ENCODE data around the gene R3HDM2. TPM values are rescaled to one million over a fixed set of nuclear protein-coding genes. Genes with fewer than 3 reads are reported as not detected.

R3HDM2 gene
- total RNA-seq, 1 donor from 2014 or later, result 57.3 TPM

DNA sequence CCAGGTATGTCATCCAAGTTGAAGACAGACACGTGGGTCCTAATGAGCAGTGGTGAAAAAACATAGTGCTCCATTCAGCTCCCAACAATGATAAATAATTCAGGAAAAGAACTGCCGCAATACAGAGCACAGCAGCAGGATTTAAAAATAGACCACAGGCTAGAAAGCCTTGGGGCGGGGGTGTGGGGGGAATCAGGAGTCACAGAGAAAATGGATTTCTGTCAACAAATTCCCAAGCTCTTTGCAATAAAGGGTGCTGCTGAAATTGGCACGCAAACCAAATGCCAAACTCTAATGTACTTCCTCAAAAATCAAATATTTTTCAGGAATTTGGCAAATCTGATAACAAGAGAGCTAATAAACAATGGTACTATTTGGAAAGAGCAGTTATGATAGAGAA, 58.6 kb downstream of the R3HDM2 start:
- Mint-ChIP-seq H3K9me3 (peaks cover 3% of the 10 kb centered on the region), H3K36me3 (ENCODE audit: low read depth) (peaks cover 17% of the 10 kb centered on the region), H3K4me3 (no peak overlapping the region), H3K4me1 (peaks cover 8% of the 10 kb centered on the region), H3K27ac (ENCODE audit: unreplicated experiment) (no peak overlapping the region), H3K27me3 (ENCODE audit: low read depth) (no peaks in the 10 kb centered on the region)
- no peak for DNase-seq (ENCODE audit: low read depth, low spot score)
- TF ChIP-seq, protein P1, sequence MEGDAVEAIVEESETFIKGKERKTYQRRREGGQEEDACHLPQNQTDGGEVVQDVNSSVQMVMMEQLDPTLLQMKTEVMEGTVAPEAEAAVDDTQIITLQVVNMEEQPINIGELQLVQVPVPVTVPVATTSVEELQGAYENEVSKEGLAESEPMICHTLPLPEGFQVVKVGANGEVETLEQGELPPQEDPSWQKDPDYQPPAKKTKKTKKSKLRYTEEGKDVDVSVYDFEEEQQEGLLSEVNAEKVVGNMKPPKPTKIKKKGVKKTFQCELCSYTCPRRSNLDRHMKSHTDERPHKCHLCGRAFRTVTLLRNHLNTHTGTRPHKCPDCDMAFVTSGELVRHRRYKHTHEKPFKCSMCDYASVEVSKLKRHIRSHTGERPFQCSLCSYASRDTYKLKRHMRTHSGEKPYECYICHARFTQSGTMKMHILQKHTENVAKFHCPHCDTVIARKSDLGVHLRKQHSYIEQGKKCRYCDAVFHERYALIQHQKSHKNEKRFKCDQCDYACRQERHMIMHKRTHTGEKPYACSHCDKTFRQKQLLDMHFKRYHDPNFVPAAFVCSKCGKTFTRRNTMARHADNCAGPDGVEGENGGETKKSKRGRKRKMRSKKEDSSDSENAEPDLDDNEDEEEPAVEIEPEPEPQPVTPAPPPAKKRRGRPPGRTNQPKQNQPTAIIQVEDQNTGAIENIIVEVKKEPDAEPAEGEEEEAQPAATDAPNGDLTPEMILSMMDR (conservative IDR thresholded peaks at IDR 0.05), result no peak

DNA sequence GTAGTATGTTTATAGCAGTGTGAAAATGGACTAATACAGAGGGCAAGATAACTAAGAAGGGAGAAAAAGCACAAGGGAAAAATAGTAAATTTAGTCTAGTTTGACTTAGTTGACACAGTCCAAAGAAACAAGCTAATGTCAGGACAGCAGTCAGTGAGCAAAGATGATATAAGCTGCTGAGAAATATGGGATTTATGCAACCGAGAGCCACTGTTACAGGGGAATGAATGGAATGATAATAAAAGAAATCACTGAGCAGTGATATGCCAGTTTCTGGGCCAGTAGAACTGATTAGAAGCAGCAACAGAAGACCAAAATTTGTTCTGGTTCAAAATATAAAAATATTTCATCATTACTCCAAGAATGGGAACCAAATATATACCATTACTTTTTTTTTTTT, 60.1 kb downstream of the R3HDM2 start:
- Mint-ChIP-seq H3K27me3 (ENCODE audit: low read depth) (no peaks in the 10 kb centered on the region), H3K4me3 (no peak overlapping the region), H3K9me3 (peaks cover 9% of the 10 kb centered on the region), H3K27ac (ENCODE audit: unreplicated experiment) (no peak overlapping the region), H3K36me3 (ENCODE audit: low read depth) (peaks cover 22% of the 10 kb centered on the region), H3K4me1 (peaks cover 8% of the 10 kb centered on the region)
- TF ChIP-seq, protein P1 (conservative IDR thresholded peaks at IDR 0.05), result no peak
- DNase-seq (ENCODE audit: low read depth, low spot score), result no peak

GRCh38 chr12:57370072-57370471, 60.8 kb downstream of the R3HDM2 start:
- Mint-ChIP-seq H3K36me3 (ENCODE audit: low read depth) (peaks cover 22% of the 10 kb centered on the region), H3K4me3 (no peak overlapping the region), H3K27ac (ENCODE audit: unreplicated experiment) (no peak overlapping the region), H3K27me3 (ENCODE audit: low read depth) (no peaks in the 10 kb centered on the region), H3K4me1 (peaks cover 8% of the 10 kb centered on the region), H3K9me3 (peaks cover 9% of the 10 kb centered on the region)
- DNase-seq (ENCODE audit: low read depth, low spot score), result no peak
- TF ChIP-seq, protein P1 (conservative IDR thresholded peaks at IDR 0.05), result no peak

GRCh38 chr12:57369202-57369601, 61.6 kb downstream of the R3HDM2 start:
- DNase-seq (ENCODE audit: low read depth, low spot score), result no peak

DNA sequence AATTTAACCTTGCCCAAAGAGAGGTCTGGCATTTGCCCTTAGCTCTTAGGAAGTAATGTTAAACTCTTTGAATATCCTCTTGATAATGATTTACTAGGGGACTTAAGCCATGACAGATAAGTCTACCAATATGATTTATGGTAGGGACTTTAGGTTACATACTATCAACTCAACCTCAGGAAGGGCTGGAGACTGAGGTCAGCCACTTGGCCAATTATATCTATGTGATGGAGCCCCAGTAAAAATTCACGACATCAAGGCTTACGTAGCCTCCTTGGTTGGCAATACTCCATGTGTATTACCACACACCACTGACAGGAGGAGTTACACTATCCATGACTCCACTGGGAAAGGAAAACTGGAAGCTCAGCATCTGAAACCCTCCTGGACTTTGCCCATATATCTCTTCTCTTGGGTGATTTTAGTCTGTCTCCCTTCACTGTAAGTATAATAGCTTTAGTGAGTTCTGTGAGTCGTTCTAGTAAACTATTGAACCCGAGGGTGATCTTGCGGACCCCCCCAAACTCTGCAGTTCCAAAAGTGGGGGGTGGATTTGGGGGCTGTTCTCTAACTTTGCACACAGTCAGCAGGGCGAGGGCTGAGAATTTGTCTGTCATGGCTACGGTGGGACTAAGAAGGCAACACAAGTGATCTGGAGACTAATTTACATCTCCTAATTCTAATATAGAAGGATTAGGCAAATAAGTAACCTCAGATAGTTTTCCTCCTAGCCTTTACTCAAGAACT, 62.3 kb downstream of the R3HDM2 start:
- no peaks in the 10 kb centered on the region for H3K27me3 Mint-ChIP-seq (ENCODE audit: low read depth)
- peaks cover 22% of the 10 kb centered on the region for H3K36me3 Mint-ChIP-seq (ENCODE audit: low read depth)
- H3K4me3 Mint-ChIP-seq, result no peak overlapping the region
- H3K4me1 Mint-ChIP-seq, result peaks cover 8% of the 10 kb centered on the region
- H3K27ac Mint-ChIP-seq (ENCODE audit: unreplicated experiment), result no peak overlapping the region
- H3K9me3 Mint-ChIP-seq, result peaks cover 9% of the 10 kb centered on the region
- no peak for DNase-seq (ENCODE audit: low read depth, low spot score)
- TF ChIP-seq, protein P1 (conservative IDR thresholded peaks at IDR 0.05), result no peak

More at GRCh38 chr12:57369202-57369601, 61.6 kb downstream of the R3HDM2 start:
- Mint-ChIP-seq H3K4me3 (no peak overlapping the region), H3K27ac (ENCODE audit: unreplicated experiment) (no peak overlapping the region), H3K9me3 (peaks cover 9% of the 10 kb centered on the region), H3K4me1 (peaks cover 8% of the 10 kb centered on the region), H3K27me3 (ENCODE audit: low read depth) (no peaks in the 10 kb centered on the region), H3K36me3 (ENCODE audit: low read depth) (peaks cover 22% of the 10 kb centered on the region)
- TF ChIP-seq, protein P1 (conservative IDR thresholded peaks at IDR 0.05), result no peak
